Skeletal muscle tissue (tissue), 4 donors: Measurements from ENCODE around the gene AKR1B15. TPM values are rescaled to one million over a fixed set of nuclear protein-coding genes. Genes with fewer than 3 reads are reported as not detected.
"Not testable (repeated sequence)": the region's sequence is repeated elsewhere in the genome, so short reads cannot be mapped to it uniquely, and the experiment has no call there.

Experiments used
- H3K27ac ChIP-seq: one replicate; pipeline ENCODE4 v1.7.0; 2013; ENCODE audit warnings: mild to moderate bottlenecking, low read depth, low read length, inconsistent platforms
- H3K27me3 ChIP-seq, 3 donors: one replicate each; pipeline ENCODE4 v1.7.0; 2013; ENCODE audit warnings: low read length in 3 of 3; ENCODE audit not compliant: control insufficient read depth in 3 of 3, insufficient read depth in 3 of 3
- H3K36me3 ChIP-seq, 3 donors: one replicate each; pipeline ENCODE4 v1.7.0; 2013; ENCODE audit warnings: low read length in 3 of 3; ENCODE audit not compliant: control insufficient read depth in 3 of 3, insufficient read depth in 3 of 3
- H3K4me1 ChIP-seq, 3 donors: one replicate each; pipeline ENCODE4 v1.7.0; 2013; ENCODE audit warnings: low read length in 3 of 3, mild to moderate bottlenecking in 3 of 3; ENCODE audit not compliant: control insufficient read depth in 3 of 3, insufficient read depth in 3 of 3
- H3K4me3 ChIP-seq, 3 donors: one replicate each; pipeline ENCODE4 v1.7.0; 2013; ENCODE audit warnings: low read length in 3 of 3
- H3K9ac ChIP-seq, 3 donors: one replicate each; pipeline ENCODE4 v1.7.0; 2013; ENCODE audit warnings: low read length in 3 of 3, mild to moderate bottlenecking in 3 of 3, moderate library complexity in 2 of 3, low read depth in 1 of 3
- H3K9me3 ChIP-seq, 3 donors: one replicate each; pipeline ENCODE4 v1.7.0; 2013; ENCODE audit warnings: low read length in 3 of 3; ENCODE audit not compliant: control insufficient read depth in 3 of 3
- total RNA-seq: library from RNA; depleted of rRNA; stranded (reverse); fragments of >200 nt; gene quantifications from one replicate; pipeline ENCODE4 v1.2.3, GENCODE V29; 2014
- donor health status: Osteomylitis.

Gene AKR1B15
- total RNA-seq, 1 donor from 2014 or later = under 0.01 TPM

GRCh38 chr7:134514106-134514505 is 34.8 kb upstream of the AKR1B15 start:
- Histone ChIP-seq H3K4me1 (peaks cover 11 to 19% (median 13%) of the 10 kb centered on the region in 3 donors), H3K36me3 (no peaks in the 10 kb centered on the region), H3K27me3 (no peaks in the 10 kb centered on the region), H3K9ac (no peak overlapping the region), H3K9me3 (no peaks in the 10 kb centered on the region), H3K27ac (no peak overlapping the region), H3K4me3 (no peak overlapping the region)

- H3K9me3 ChIP-seq = no peaks in the 10 kb centered on the region
- H3K27ac ChIP-seq = no peak overlapping the region
- no peaks in the 10 kb centered on the region for H3K36me3 ChIP-seq
- H3K4me3 ChIP-seq = no peak overlapping the region
- H3K9ac ChIP-seq = no peak overlapping the region
- H3K4me1 ChIP-seq = peaks cover 11 to 19% (median 13%) of the 10 kb centered on the region in 3 donors
- no peaks in the 10 kb centered on the region for H3K27me3 ChIP-seq
These were observed 34.2 kb upstream of the AKR1B15 start for GRCh38 chr7:134514663-134515062.

GRCh38 chr7:134515569-134516468 is 33.1 kb upstream of the AKR1B15 start:
- Histone ChIP-seq H3K27ac (peak overlapping the region; percentile 49), H3K36me3 (no peaks in the 10 kb centered on the region), H3K4me3 (no peak overlapping the region), H3K4me1 (peaks cover 11 to 19% (median 13%) of the 10 kb centered on the region in 3 donors), H3K9me3 (no peaks in the 10 kb centered on the region), H3K27me3 (no peaks in the 10 kb centered on the region), H3K9ac (no peak overlapping the region)

- Histone ChIP-seq H3K4me1 (peaks cover 6 to 14% (median 11%) of the 10 kb centered on the region in 3 donors), H3K27me3 (no peaks in the 10 kb centered on the region), H3K27ac (no peak overlapping the region)
These were observed 28.8 kb upstream of the AKR1B15 start for GRCh38 chr7:134520130-134520529.

GRCh38 chr7:134522601-134523000 is 26.3 kb upstream of the AKR1B15 start:
- H3K9me3 ChIP-seq = no peaks in the 10 kb centered on the region
- no peaks in the 10 kb centered on the region for H3K27me3 ChIP-seq
- no peak overlapping the region for H3K27ac ChIP-seq
- H3K9ac ChIP-seq = no peak overlapping the region
- H3K4me3 ChIP-seq = no peak overlapping the region
- H3K4me1 ChIP-seq = peaks cover 4 to 6% (median 5%) of the 10 kb centered on the region in 3 donors
- no peaks in the 10 kb centered on the region for H3K36me3 ChIP-seq

More at GRCh38 chr7:134520130-134520529, 28.8 kb upstream of the AKR1B15 start:
- Histone ChIP-seq H3K9me3 (no peaks in the 10 kb centered on the region), H3K36me3 (no peaks in the 10 kb centered on the region), H3K4me3 (peak overlapping the region in 1 of 3 donors; percentile 5), H3K9ac (no peak overlapping the region)

GRCh38 chr7:134525449-134525848 is 23.5 kb upstream of the AKR1B15 start:
- H3K36me3 ChIP-seq, H3K27me3 ChIP-seq, H3K9ac ChIP-seq, H3K4me3 ChIP-seq, H3K9me3 ChIP-seq, H3K27ac ChIP-seq: not testable (repeated sequence)
- peaks cover 17 to 24% (median 20%) of the 10 kb centered on the region in 3 donors for H3K4me1 ChIP-seq

GRCh38 chr7:134526552-134527248 is 22.2 kb upstream of the AKR1B15 start:
- not testable (repeated sequence) for H3K36me3 ChIP-seq, H3K9ac ChIP-seq, H3K27me3 ChIP-seq, H3K9me3 ChIP-seq, H3K4me3 ChIP-seq
- Histone ChIP-seq H3K27ac (peak overlapping the region; percentile 69), H3K4me1 (peaks cover 17 to 28% (median 23%) of the 10 kb centered on the region in 3 donors)

GRCh38 chr7:134527979-134528371 is 20.9 kb upstream of the AKR1B15 start:
- H3K27ac ChIP-seq = peak overlapping the region; percentile 69
- peaks cover 26 to 41% (median 34%) of the 10 kb centered on the region in 3 donors for H3K4me1 ChIP-seq
- H3K4me3 ChIP-seq = peak overlapping the region; percentile 0 to 54 (median 52)
- H3K9ac ChIP-seq = peak overlapping the region in 1 of 3 donors; percentile 68
- H3K9me3 ChIP-seq = no peaks in the 10 kb centered on the region
- no peaks in the 10 kb centered on the region for H3K36me3 ChIP-seq
- H3K27me3 ChIP-seq = no peaks in the 10 kb centered on the region

GRCh38 chr7:134528749-134529148 is 20.2 kb upstream of the AKR1B15 start:
- Histone ChIP-seq H3K27ac (peak overlapping the region; percentile 69), H3K9me3 (no peaks in the 10 kb centered on the region), H3K4me3 (no peak overlapping the region), H3K27me3 (no peaks in the 10 kb centered on the region), H3K9ac (no peak overlapping the region), H3K4me1 (peaks cover 27 to 48% (median 41%) of the 10 kb centered on the region in 3 donors), H3K36me3 (no peaks in the 10 kb centered on the region)

- no peak overlapping the region for H3K4me3 ChIP-seq
- no peak overlapping the region for H3K9ac ChIP-seq
- no peaks in the 10 kb centered on the region for H3K9me3 ChIP-seq
- no peak overlapping the region for H3K27ac ChIP-seq
- H3K4me1 ChIP-seq = peaks cover 38 to 55% (median 55%) of the 10 kb centered on the region in 3 donors
- no peaks in the 10 kb centered on the region for H3K36me3 ChIP-seq
- H3K27me3 ChIP-seq = no peaks in the 10 kb centered on the region
These were observed 18.4 kb upstream of the AKR1B15 start for GRCh38 chr7:134530460-134530859.
